Right atrium auricular region (tissue), 2 donors: ENCODE measurements around the gene CARD14. TPM values are rescaled to one million over a fixed set of nuclear protein-coding genes. Genes with fewer than 3 reads are reported as not detected.

Experiments
- DNase-seq: peaks from one replicate; pipeline ENCODE4 v3.0.0-alpha.2; 2019; ENCODE audit warnings: low spot score
- H3K27ac ChIP-seq, 2 donors: fragments of 200-600 bp; sonication (generic); 1 replicate in 1 of 2; 2 replicates in 1 of 2; pipeline ENCODE4 v1.5.1; 2016 to 2019
- H3K27me3 ChIP-seq, 2 donors: fragments of 200-600 bp; sonication (generic); one replicate each; pipeline versions ENCODE4 v1.5.1 to v1.6.0; 2017 to 2019
- H3K36me3 ChIP-seq: fragments of 200-600 bp; sonication (generic); one replicate; pipeline ENCODE4 v1.5.1; 2016
- H3K4me1 ChIP-seq, 2 donors: fragments of 200-600 bp; sonication (generic); one replicate each; pipeline versions ENCODE4 v1.5.1 to v1.6.0; 2017 to 2019
- H3K4me3 ChIP-seq, 2 donors: fragments of 200-600 bp; sonication (generic); 1 replicate in 1 of 2; 2 replicates in 1 of 2; pipeline ENCODE4 v1.5.1; 2017 to 2019; ENCODE audit warnings: mild to moderate bottlenecking in 1 of 2, moderate library complexity in 1 of 2
- H3K9me3 ChIP-seq, 2 donors: fragments of 200-600 bp; sonication (generic); one replicate each; pipeline ENCODE4 v1.5.1; 2019
- total RNA-seq, 2 donors: library from RNA; depleted of rRNA; stranded (reverse); fragments of >200 nt; gene quantifications; one replicate each; pipeline ENCODE4 v1.1.0, GENCODE V29; 2016
- TF ChIP-seq, protein P1 (sequence below), 2 donors: fragments of 200-600 bp; sonication (generic); IDR thresholded peaks; one replicate each; pipeline ENCODE4 v1.5.1; 2019; ENCODE audit warnings: antibody characterized with exemption in 2 of 2

The CARD14 gene
- total RNA-seq, 2 donors from 2014 or later, result not detected

DNA sequence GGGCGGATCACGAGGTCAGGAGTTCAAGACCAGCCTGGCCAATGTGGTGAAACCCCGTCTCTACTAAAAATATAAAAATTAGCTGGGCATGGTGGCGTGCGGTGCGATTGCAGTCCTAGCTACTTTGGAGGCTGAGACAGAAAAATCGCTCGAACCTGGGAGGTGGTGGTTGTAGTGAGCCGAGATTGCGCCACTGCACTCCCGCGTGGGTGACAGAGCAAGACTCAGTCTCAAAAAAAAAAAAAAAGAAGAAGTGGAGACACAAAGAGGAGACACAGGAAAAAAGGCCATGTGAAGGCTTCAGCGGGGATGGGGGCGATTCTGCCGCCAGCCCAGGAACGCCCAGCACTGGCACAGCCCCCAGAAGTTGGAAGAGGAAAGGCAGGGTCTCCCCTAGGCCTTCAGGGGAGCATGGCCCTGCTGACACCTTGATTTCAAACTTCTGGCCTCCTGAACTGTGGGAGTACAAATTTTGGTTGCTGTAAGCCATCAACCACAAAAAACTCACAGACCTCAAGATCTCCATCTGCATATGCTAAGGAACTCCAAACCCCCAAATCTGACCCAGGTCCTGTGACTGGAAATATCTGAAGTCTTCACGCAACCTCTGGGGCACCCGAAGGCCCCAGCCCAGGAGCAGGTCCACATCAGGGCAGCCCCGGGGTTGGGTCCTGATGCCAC is 43.3 kb downstream of the CARD14 start:
- Histone ChIP-seq H3K36me3 (peaks cover 46% of the 10 kb centered on the region), H3K27me3 (no peaks in the 10 kb centered on the region), H3K9me3 (no peaks in the 10 kb centered on the region), H3K4me1 (no peaks in the 10 kb centered on the region), H3K27ac (no peak overlapping the region), H3K4me3 (no peak overlapping the region)
- TF ChIP-seq, protein P1, sequence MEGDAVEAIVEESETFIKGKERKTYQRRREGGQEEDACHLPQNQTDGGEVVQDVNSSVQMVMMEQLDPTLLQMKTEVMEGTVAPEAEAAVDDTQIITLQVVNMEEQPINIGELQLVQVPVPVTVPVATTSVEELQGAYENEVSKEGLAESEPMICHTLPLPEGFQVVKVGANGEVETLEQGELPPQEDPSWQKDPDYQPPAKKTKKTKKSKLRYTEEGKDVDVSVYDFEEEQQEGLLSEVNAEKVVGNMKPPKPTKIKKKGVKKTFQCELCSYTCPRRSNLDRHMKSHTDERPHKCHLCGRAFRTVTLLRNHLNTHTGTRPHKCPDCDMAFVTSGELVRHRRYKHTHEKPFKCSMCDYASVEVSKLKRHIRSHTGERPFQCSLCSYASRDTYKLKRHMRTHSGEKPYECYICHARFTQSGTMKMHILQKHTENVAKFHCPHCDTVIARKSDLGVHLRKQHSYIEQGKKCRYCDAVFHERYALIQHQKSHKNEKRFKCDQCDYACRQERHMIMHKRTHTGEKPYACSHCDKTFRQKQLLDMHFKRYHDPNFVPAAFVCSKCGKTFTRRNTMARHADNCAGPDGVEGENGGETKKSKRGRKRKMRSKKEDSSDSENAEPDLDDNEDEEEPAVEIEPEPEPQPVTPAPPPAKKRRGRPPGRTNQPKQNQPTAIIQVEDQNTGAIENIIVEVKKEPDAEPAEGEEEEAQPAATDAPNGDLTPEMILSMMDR (IDR thresholded peaks at IDR 0.05), result no peak
- no peak for DNase-seq

DNA sequence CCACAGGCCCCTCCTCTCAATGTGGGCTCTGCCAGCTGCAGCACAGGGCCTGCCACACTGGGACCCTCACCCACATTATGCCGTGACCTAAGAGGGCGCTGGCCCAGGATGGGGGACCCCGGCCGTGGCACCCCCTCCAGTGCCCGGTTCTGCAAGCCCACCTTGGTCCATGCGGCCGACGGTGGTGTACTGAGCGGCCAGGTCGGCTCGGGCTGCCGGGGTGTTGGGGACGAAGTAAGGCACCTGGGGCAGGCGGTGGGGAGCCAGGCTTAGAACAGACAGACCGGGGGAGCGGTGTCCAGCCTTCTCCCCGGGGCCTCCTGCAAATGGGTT is 43.8 kb downstream of the CARD14 start:
- no peaks in the 10 kb centered on the region for H3K27me3 ChIP-seq
- no peaks in the 10 kb centered on the region for H3K9me3 ChIP-seq
- no peak for DNase-seq
- H3K4me1 ChIP-seq, result no peaks in the 10 kb centered on the region
- H3K36me3 ChIP-seq, result peaks cover 46% of the 10 kb centered on the region
- TF ChIP-seq, protein P1 (IDR thresholded peaks at IDR 0.05), result no peak
- no peak overlapping the region for H3K4me3 ChIP-seq
- no peak overlapping the region for H3K27ac ChIP-seq

DNA sequence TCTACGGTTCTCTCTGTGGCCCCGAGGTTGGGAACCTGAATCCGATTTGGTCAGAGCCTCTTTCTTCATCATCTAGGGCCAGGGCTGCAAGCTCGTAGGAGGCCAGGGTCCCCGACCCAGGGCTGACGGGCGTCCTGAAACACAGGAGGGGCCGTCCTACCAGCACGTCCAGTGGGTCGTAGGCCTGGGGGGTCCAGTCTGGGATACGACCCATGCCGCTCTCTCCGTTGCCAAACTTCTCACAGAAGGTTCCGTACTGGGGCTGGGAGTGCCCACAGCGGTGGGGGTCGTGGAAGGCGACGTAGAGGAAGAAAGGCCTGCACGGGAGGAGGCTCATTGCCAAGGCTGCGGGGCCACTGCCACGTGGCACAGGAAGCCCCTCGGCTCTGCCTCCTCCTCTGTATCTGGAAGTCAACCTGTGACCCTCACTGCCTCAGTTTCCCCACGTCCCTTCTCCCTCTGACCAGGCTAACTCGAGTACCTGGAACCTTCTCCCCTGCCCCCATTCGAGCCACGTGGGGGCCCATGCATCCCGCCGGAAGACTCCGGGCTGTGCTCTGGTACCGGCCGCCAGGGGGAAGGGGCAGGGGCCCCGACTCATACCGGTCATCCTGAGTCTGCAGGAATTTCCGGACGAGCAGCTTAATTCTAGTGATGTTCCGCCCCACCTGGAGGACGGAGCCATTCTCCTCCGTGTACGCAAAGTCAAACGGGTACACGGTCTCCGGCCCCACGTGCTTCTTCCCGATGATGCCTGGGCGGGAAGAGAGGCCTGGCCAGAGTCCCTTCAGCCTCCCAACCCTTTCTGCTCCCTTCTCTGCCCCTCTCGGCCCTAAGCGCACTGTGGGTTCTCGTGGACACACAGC is 44.4 kb downstream of the CARD14 start:
- H3K36me3 ChIP-seq, result peaks cover 46% of the 10 kb centered on the region
- no peaks in the 10 kb centered on the region for H3K9me3 ChIP-seq
- no peak for DNase-seq
- H3K27me3 ChIP-seq, result no peaks in the 10 kb centered on the region
- peaks cover 0 to 2% of the 10 kb centered on the region in 2 donors for H3K4me1 ChIP-seq
- no peak overlapping the region for H3K27ac ChIP-seq
- no peak overlapping the region for H3K4me3 ChIP-seq
- TF ChIP-seq, protein P1 (IDR thresholded peaks at IDR 0.05), result no peak

DNA sequence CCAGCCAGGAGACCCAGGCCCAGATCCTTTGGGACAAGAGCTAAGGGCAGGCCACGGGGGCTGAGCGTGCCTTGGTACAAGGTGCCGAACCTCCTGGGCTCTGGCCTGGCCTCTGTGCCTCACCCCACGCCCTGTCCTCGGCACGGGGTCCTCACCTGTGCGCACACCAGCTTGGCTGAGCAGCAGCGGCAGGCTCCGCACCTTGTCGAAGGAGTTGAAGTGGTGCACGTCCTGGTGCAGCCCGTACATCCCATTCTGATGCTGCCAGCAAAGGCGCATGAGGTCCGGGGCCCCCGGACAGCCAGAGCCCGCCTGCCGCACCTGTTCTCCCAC is 45.0 kb downstream of the CARD14 start:
- Histone ChIP-seq H3K4me1 (peaks cover 0 to 8% of the 10 kb centered on the region in 2 donors), H3K27ac (no peak overlapping the region), H3K4me3 (no peak overlapping the region), H3K36me3 (peaks cover 45% of the 10 kb centered on the region), H3K27me3 (no peaks in the 10 kb centered on the region), H3K9me3 (no peaks in the 10 kb centered on the region)
- DNase-seq, result no peak
- TF ChIP-seq, protein P1 (IDR thresholded peaks at IDR 0.05), result no peak

DNA sequence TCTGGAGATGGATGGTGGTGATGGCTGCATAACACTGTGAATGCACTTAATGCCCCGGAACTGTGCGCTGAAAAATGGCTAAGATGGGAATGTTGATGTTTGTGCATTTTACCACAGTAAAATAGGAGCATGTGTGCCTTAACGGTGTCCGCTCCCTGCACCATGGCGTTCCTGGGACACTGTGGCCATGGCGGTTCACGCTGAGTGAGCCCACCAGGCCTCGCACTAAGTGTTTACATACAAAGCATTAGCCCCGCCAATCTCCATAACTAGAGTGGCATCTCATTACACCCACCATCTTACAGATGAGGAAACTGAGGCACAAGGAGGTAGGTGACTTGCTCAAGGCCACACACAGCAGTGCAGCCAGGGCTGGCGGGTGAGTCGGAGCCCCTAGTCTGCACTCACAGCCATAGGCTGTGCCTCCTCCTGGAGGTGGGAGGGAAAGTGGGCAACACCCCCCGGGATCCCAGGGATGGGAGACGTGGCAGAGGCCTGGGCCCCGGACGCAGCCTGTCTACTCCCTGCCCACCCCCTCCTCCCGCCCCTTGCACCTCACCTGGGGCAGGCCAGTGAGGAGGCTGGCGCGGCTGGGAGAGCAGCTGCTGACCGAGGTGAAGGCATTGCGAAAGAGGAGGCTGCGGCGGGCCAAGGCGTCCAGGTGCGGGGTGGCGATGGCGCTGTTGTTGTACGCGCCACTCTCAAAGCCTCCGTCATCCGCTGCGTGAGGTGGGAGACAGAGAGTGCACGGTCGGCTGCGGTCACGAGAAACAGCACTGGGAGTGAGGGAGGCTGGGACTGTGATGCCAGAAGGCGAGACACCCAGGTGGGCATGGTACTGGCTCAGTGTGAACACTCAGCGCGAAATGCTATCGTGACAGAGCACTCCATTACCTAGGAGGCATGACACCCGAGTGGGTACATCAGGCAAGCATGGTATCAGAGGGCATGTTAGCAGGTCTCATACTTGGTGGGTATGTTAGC is 46.9 kb downstream of the CARD14 start:
- Histone ChIP-seq H3K9me3 (no peaks in the 10 kb centered on the region), H3K27ac (no peak overlapping the region), H3K4me3 (no peak overlapping the region), H3K27me3 (no peaks in the 10 kb centered on the region), H3K4me1 (peaks cover 0 to 21% of the 10 kb centered on the region in 2 donors), H3K36me3 (peaks cover 27% of the 10 kb centered on the region)
- DNase-seq, result no peak
- TF ChIP-seq, protein P1 (IDR thresholded peaks at IDR 0.05), result no peak
